ENCODE measurements around the gene KCNH2. TPM values are rescaled to one million over a fixed set of nuclear protein-coding genes. Genes with fewer than 3 reads are reported as not detected.

Gene KCNH2
- total RNA-seq, 2 experiments from 2014 or later: 0.48 to 0.54 TPM

DNA sequence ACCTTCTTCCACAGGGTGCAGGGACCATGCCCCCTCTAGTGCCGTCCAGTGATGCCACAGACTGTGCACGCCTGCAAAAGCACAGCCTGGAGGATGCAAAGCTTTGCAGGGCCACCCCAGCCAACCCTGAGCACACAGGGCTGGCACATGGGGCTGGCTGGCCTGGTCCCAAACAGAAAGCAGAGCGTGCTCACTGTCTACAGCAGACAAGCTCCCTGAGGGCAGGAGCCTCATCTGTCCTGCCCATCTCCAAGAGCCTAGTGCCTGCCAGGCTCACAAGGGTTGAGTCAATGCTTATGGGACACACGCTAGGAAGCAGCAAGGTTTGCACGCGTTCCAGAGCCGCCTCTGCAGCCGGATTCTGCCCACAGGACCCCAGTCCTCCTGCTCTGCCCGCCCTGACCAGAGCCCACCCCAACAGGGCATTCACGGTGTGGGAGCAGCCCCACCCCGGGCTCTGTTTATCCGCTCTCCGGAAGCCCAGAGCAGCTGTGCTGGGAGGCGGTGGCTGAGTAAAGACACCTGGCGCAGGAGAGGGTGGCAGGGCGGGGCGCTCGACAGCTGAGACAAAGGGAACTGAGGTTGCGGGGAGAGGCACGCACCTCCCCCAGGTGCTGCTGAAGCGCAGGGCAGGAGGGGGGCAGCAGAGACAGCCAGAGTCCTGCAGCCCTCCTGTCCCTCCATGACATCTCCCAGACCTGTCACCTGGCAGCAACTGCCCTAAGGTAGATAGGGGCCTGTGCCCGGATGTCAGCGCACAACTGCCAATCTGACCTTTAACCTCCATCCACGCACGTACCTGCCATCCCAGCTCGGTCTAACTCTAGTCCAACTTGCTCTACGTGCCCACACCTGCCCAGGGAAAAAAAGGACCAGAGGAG, 4.3 kb downstream of the KCNH2 start:
- Mint-ChIP-seq H3K9me3 (ENCODE audit: low read depth) (no peaks in the 10 kb centered on the region), H3K4me1 (peaks cover 29% of the 10 kb centered on the region), H3K36me3 (ENCODE audit: low read depth) (no peaks in the 10 kb centered on the region), H3K27me3 (peaks cover 16% of the 10 kb centered on the region), H3K4me3 (peak overlapping the region; percentile 73), H3K27ac (peak overlapping the region; percentile 51)
- ChIA-PET CTCF (interaction anchor here (0.6 to 1.3 kb wide), 6 partner anchors 10 to 46 kb away, joined by 3 to 7 read pairs (median 4); no protein-coding TSS in a partner anchor), POLR2A (no interaction called here)
- ATAC-seq: peak; percentile 1
- intact Hi-C loops (cut with DNase I, micrococcal nuclease): loop anchor here (1.0 to 5.0 kb wide), 4 partner anchors 38 to 106 kb away; partner anchors contain the start of gene FASTK (in 1 of the 2)
- DNase-seq: no peak

DNA sequence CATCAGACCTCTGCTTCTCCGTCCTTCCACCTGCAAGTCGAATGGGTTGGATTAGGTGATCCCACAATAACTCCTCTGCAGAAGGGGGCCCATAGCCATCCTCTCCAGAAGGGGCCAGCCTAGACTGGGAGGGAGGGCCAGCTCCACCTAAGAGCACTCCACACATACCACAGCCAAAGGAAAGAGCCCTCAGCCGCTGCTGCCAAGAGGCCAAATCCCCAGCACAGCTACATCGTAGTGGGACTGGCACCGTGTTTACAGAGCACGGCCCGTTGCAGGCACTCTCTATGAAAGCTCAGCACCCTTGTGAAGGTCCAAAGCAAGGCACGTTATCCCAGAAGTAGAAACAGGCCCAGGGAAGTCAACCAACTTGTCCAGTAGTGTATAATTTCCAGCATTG, 5.4 kb downstream of the KCNH2 start:
- ChIA-PET CTCF (no interaction called here), POLR2A (no interaction called here)
- no peak for ATAC-seq
- Mint-ChIP-seq H3K4me3 (no peak overlapping the region), H3K9me3 (ENCODE audit: low read depth) (no peaks in the 10 kb centered on the region), H3K36me3 (ENCODE audit: low read depth) (no peaks in the 10 kb centered on the region), H3K27ac (no peak overlapping the region), H3K4me1 (peaks cover 26% of the 10 kb centered on the region), H3K27me3 (peaks cover 13% of the 10 kb centered on the region)
- DNase-seq: no peak
- intact Hi-C loops (cut with DNase I, micrococcal nuclease): loop anchor here in 1 of 2 experiments (5.0 kb wide), 1 partner anchor 40 kb away; no protein-coding TSS in a partner anchor

DNA sequence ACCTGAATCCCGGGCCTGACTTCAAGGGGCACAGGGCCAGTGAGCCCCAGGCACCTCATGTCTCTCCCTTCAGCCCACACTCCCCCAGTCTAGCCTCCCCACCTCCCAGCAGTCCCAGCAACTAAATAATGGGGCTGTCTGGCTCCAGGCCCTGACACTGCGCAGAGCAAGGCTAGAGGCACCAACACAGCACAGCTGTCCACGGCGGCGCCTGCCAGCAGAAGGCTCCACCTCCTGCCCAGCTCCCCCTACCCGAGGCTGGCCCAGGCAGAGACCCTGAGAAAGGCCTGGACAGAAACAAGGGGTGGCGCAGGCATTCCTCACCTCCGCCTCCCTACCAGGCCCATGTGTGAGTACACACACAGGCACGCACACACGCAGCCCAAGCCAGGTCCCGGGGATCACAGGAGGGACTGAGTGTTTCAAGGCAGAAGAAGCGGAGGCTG, 6.1 kb downstream of the KCNH2 start:
- intact Hi-C loops (cut with DNase I, micrococcal nuclease): loop anchor here in 1 of 2 experiments (5.0 kb wide), 1 partner anchor 40 kb away; no protein-coding TSS in a partner anchor
- ChIA-PET POLR2A (no interaction called here), CTCF (no interaction called here)
- no peak overlapping the region for H3K4me3 Mint-ChIP-seq
- H3K27ac Mint-ChIP-seq: no peak overlapping the region
- peaks cover 22% of the 10 kb centered on the region for H3K4me1 Mint-ChIP-seq
- no peaks in the 10 kb centered on the region for H3K9me3 Mint-ChIP-seq (ENCODE audit: low read depth)
- peaks cover 9% of the 10 kb centered on the region for H3K27me3 Mint-ChIP-seq
- no peak for DNase-seq
- no peak for ATAC-seq
- no peaks in the 10 kb centered on the region for H3K36me3 Mint-ChIP-seq (ENCODE audit: low read depth)

- ATAC-seq (no peak), DNase-seq (no peak)
- ChIA-PET POLR2A (no interaction called here), CTCF (interaction anchor here (1.3 kb wide), 1 partner anchor 9 kb away, joined by 4 read pairs; no protein-coding TSS in a partner anchor)
- Mint-ChIP-seq H3K27ac (no peak overlapping the region), H3K9me3 (ENCODE audit: low read depth) (no peaks in the 10 kb centered on the region), H3K36me3 (ENCODE audit: low read depth) (no peaks in the 10 kb centered on the region), H3K27me3 (peaks cover 4% of the 10 kb centered on the region), H3K4me3 (no peak overlapping the region), H3K4me1 (peaks cover 17% of the 10 kb centered on the region)
- intact Hi-C loops (cut with DNase I, micrococcal nuclease): loop anchor here in 1 of 2 experiments (5.0 kb wide), 1 partner anchor 41 kb away; no protein-coding TSS in a partner anchor
Measured at GRCh38 chr7:150971242-150972022, 6.7 kb downstream of the KCNH2 start.

GRCh38 chr7:150970424-150970823, 7.7 kb downstream of the KCNH2 start:
- CTCF ChIA-PET: interaction anchor here (0.8 to 1.3 kb wide), 2 partner anchors 10 to 15 kb away, joined by 4 read pairs; no protein-coding TSS in a partner anchor
- no peak overlapping the region for H3K4me3 Mint-ChIP-seq
- POLR2A ChIA-PET: no interaction called here
- H3K4me1 Mint-ChIP-seq: peaks cover 12% of the 10 kb centered on the region
- intact Hi-C loops (cut with DNase I, micrococcal nuclease): loop anchor here in 1 of 2 experiments (5.0 kb wide), 1 partner anchor 42 kb away; no protein-coding TSS in a partner anchor
- ATAC-seq (no peak), DNase-seq (no peak)
- H3K36me3 Mint-ChIP-seq (ENCODE audit: low read depth): no peaks in the 10 kb centered on the region
- no peak overlapping the region for H3K27ac Mint-ChIP-seq
- no peaks in the 10 kb centered on the region for H3K27me3 Mint-ChIP-seq
- H3K9me3 Mint-ChIP-seq (ENCODE audit: low read depth): no peaks in the 10 kb centered on the region

GRCh38 chr7:150969475-150969874, 8.6 kb downstream of the KCNH2 start:
- H3K4me1 Mint-ChIP-seq: peaks cover 7% of the 10 kb centered on the region
- intact Hi-C loops (cut with DNase I, micrococcal nuclease): no loop called here
- no peak overlapping the region for H3K4me3 Mint-ChIP-seq
- DNase-seq: no peak
- no peaks in the 10 kb centered on the region for H3K27me3 Mint-ChIP-seq
- no peak overlapping the region for H3K27ac Mint-ChIP-seq
- ATAC-seq: no peak
- POLR2A ChIA-PET: interaction anchor here (0.6 kb wide), 1 partner anchor 49 kb away, joined by 3 read pairs; no protein-coding TSS in a partner anchor
- no peaks in the 10 kb centered on the region for H3K9me3 Mint-ChIP-seq (ENCODE audit: low read depth)
- CTCF ChIA-PET: interaction anchor here (0.6 to 1.6 kb wide), 6 partner anchors 10 to 142 kb away, joined by 3 to 7 read pairs (median 4); no protein-coding TSS in a partner anchor
- H3K36me3 Mint-ChIP-seq (ENCODE audit: low read depth): no peaks in the 10 kb centered on the region

DNA sequence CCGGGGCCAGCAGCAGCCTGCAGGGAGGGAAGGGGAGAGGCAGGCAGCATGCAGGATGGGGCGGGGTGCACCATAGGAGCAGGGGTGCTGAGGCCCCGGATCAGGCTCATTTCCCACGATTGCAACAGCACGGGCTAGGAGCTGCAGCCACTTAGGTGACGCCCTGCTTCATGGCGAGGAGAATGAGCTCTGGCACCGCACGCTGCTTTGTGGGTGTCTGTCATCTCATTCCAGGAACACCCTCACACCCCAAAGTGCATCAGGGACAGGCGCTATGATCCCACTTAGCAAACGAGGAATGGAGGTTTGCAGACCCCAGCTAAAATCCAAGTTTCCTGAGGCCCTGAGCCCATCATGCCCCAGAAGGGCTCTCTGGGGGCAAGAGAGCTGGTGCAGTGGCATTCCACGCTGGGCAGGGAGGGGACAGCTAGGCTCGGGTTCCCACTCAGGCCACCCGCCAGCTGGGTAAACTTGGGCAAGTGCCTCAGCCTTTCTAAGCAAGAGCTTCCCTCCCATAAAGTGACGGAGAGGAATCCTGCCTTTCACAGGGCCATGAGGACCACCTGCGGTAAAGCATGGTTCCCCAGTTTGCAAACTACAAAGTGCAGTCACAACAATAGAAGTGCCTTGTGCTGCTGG, 9.3 kb downstream of the KCNH2 start:
- Mint-ChIP-seq H3K9me3 (ENCODE audit: low read depth) (no peaks in the 10 kb centered on the region), H3K4me3 (no peak overlapping the region), H3K27me3 (no peaks in the 10 kb centered on the region), H3K36me3 (ENCODE audit: low read depth) (no peaks in the 10 kb centered on the region), H3K27ac (no peak overlapping the region), H3K4me1 (peaks cover 2% of the 10 kb centered on the region)
- ChIA-PET CTCF (interaction anchor here (0.6 to 1.8 kb wide), 8 partner anchors 9 to 142 kb away, joined by 3 to 7 read pairs (median 4); no protein-coding TSS in a partner anchor), POLR2A (no interaction called here)
- ATAC-seq (no peak), DNase-seq (no peak)
- intact Hi-C loops (cut with DNase I, micrococcal nuclease): no loop called here

- POLR2A ChIA-PET: no interaction called here
- intact Hi-C loops (cut with DNase I, micrococcal nuclease): no loop called here
- DNase-seq (no peak), ATAC-seq (no peak)
- Mint-ChIP-seq H3K4me1 (peaks cover 2% of the 10 kb centered on the region), H3K27ac (no peak overlapping the region), H3K4me3 (no peak overlapping the region), H3K27me3 (no peaks in the 10 kb centered on the region), H3K36me3 (ENCODE audit: low read depth) (no peaks in the 10 kb centered on the region), H3K9me3 (ENCODE audit: low read depth) (no peaks in the 10 kb centered on the region)
- CTCF ChIA-PET: interaction anchor here (1.0 to 1.8 kb wide), 7 partner anchors 9 to 143 kb away, joined by 3 to 7 read pairs (median 4); no protein-coding TSS in a partner anchor
Measured at GRCh38 chr7:150968056-150968733, 9.9 kb downstream of the KCNH2 start.

- DNase-seq (no peak), ATAC-seq (no peak)
- CTCF ChIA-PET: interaction anchor here (0.8 to 1.8 kb wide), 4 partner anchors 18 to 129 kb away, joined by 4 to 6 read pairs (median 4); no protein-coding TSS in a partner anchor
- no peaks in the 10 kb centered on the region for H3K36me3 Mint-ChIP-seq (ENCODE audit: low read depth)
- intact Hi-C loops (cut with DNase I, micrococcal nuclease): no loop called here
- H3K27me3 Mint-ChIP-seq: no peaks in the 10 kb centered on the region
- H3K4me3 Mint-ChIP-seq: no peak overlapping the region
- POLR2A ChIA-PET: no interaction called here
- H3K27ac Mint-ChIP-seq: no peak overlapping the region
- H3K4me1 Mint-ChIP-seq: peaks cover 7% of the 10 kb centered on the region
- no peaks in the 10 kb centered on the region for H3K9me3 Mint-ChIP-seq (ENCODE audit: low read depth)
Measured at GRCh38 chr7:150967349-150967748, 10.8 kb downstream of the KCNH2 start.

DNA sequence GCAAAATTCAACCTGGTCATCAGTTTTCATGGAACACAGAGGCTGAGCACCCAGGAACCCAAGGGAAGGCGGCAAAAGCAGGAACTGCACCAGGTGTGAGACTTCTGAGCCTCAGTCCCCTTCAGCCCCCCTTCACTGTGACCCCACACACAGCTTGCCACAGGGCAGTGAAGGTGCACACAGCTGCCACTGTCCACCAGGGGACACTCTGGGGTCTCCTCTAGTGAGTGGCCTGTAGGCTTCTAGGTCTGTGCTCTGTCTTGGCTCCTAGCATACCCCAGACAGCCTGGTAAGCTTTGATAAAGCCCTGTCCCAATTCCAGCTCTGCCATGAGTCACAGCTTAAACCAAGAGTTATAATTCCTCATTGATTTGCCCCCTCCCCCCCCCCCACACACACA, 12.1 kb downstream of the KCNH2 start:
- intact Hi-C loops (cut with DNase I, micrococcal nuclease): no loop called here
- no peaks in the 10 kb centered on the region for H3K27me3 Mint-ChIP-seq

More for the DNA sequence above, 12.1 kb downstream of the KCNH2 start:
- DNase-seq: no peak
- ATAC-seq: no peak
- no peaks in the 10 kb centered on the region for H3K9me3 Mint-ChIP-seq (ENCODE audit: low read depth)
- ChIA-PET POLR2A (no interaction called here), CTCF (interaction anchor here (1.1 kb wide), 1 partner anchor 18 kb away, joined by 3 read pairs; no protein-coding TSS in a partner anchor)
- H3K4me1 Mint-ChIP-seq: peaks cover 8% of the 10 kb centered on the region
- H3K36me3 Mint-ChIP-seq (ENCODE audit: low read depth): no peaks in the 10 kb centered on the region
- no peak overlapping the region for H3K27ac Mint-ChIP-seq
- no peak overlapping the region for H3K4me3 Mint-ChIP-seq
